HFFc6 (cell line): Measurements from ENCODE around the gene KRT75. TPM values are rescaled to one million over a fixed set of nuclear protein-coding genes. Genes with fewer than 3 reads are reported as not detected.

Experiments
- DNase-seq: peaks from one replicate; pipeline ENCODE4 v3.0.0-alpha.2; 2018
- H3K27ac Mint-ChIP-seq: 2 replicates; pipeline ENCODE4 v1.8.0; 2020; ENCODE audit warnings: mild to moderate bottlenecking, mixed read lengths
- H3K27me3 Mint-ChIP-seq: 2 replicates; pipeline ENCODE4 v1.8.0; 2021; ENCODE audit warnings: mild to moderate bottlenecking, moderate library complexity, mixed read lengths; ENCODE audit not compliant: insufficient read depth
- H3K36me3 Mint-ChIP-seq: 2 replicates; pipeline ENCODE4 v1.8.0; 2021; ENCODE audit warnings: low read depth, mixed read lengths
- H3K4me1 Mint-ChIP-seq: 2 replicates; pipeline ENCODE4 v1.8.0; 2020; ENCODE audit warnings: low read depth, mixed read lengths
- H3K4me3 Mint-ChIP-seq: 2 replicates; pipeline ENCODE4 v1.8.0; 2020; ENCODE audit warnings: mild to moderate bottlenecking, moderate library complexity, mixed read lengths
- H3K9me3 Mint-ChIP-seq: 2 replicates; pipeline ENCODE4 v1.8.0; 2020; ENCODE audit warnings: mild to moderate bottlenecking, mixed read lengths
- total RNA-seq, 6 experiments: library from RNA; stranded (reverse); fragmentation: NEBNext Ultra II Directional; extraction: Animal tissue kit (Norgen Biotek cat#: 25700); gene quantifications; 2 replicates in 1 of 6; 3 replicates in 5 of 6; pipeline ENCODE4 v1.2.3, GENCODE V29; 2021
- TF ChIP-seq, protein P1 (sequence below): fragments of 200-600 bp; sonication (generic); IDR thresholded peaks from 2 replicates; pipeline ENCODE4 v1.5.0; 2021; ENCODE audit warnings: antibody characterized with exemption, mild to moderate bottlenecking

KRT75 gene
- total RNA-seq, 6 experiments from 2014 or later: not detected

DNA sequence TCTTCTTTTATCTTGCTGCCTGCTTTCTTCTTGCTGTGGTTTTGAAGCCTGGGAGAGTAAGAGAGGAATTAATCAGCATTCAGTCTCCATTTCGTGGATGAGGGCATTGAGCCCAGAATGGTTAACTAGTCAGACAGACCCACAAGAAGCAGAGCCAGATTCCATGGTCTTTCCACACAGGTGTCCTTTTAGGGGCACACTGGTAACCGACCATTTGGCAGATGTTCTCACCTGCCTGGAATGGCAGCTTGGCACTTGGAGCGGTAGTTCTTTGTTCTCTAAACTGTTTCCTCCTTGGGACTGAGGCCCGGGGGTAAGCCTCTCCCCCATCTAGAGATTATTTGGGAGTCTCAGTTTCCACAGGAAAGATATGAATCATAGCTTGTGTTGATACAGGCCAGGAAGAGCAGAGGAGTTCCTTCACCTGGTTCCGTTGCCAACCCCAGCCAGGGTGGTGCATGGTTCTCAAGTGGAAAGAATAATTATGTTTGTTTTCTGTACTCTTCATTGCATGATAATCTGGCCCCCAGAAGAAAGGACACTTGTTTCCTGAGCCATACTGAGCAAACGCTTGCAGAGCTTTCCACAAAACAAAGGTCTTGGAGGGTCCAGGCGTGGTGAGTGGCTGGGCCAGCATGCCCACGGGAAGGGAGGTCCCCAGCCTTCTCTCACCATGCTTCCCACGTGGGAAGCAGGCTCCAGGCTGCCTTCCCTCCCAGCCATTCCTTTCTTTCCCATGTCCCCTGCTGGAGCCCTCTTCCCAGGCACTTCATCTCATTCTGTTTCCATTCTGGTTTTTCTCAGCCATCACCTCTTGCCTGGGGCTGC lies 2.0 kb upstream of the KRT75 start:
- Mint-ChIP-seq H3K27me3 (peaks cover 23% of the 10 kb centered on the region), H3K36me3 (no peaks in the 10 kb centered on the region), H3K4me1 (peaks cover 40% of the 10 kb centered on the region), H3K4me3 (no peak overlapping the region), H3K9me3 (no peaks in the 10 kb centered on the region), H3K27ac (no peak overlapping the region)
- TF ChIP-seq, protein P1, sequence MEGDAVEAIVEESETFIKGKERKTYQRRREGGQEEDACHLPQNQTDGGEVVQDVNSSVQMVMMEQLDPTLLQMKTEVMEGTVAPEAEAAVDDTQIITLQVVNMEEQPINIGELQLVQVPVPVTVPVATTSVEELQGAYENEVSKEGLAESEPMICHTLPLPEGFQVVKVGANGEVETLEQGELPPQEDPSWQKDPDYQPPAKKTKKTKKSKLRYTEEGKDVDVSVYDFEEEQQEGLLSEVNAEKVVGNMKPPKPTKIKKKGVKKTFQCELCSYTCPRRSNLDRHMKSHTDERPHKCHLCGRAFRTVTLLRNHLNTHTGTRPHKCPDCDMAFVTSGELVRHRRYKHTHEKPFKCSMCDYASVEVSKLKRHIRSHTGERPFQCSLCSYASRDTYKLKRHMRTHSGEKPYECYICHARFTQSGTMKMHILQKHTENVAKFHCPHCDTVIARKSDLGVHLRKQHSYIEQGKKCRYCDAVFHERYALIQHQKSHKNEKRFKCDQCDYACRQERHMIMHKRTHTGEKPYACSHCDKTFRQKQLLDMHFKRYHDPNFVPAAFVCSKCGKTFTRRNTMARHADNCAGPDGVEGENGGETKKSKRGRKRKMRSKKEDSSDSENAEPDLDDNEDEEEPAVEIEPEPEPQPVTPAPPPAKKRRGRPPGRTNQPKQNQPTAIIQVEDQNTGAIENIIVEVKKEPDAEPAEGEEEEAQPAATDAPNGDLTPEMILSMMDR: no peak
- no peak for DNase-seq

- H3K9me3 Mint-ChIP-seq: no peaks in the 10 kb centered on the region
- H3K27me3 Mint-ChIP-seq: peaks cover 28% of the 10 kb centered on the region
- TF ChIP-seq, protein P1: no peak
- H3K4me1 Mint-ChIP-seq: peaks cover 34% of the 10 kb centered on the region
- no peak for DNase-seq
- no peaks in the 10 kb centered on the region for H3K36me3 Mint-ChIP-seq
- H3K4me3 Mint-ChIP-seq: no peak overlapping the region
- H3K27ac Mint-ChIP-seq: no peak overlapping the region
These were observed 1.5 kb upstream of the KRT75 start for GRCh38 chr12:52435659-52435999.

- H3K27me3 Mint-ChIP-seq: peaks cover 28% of the 10 kb centered on the region
- no peaks in the 10 kb centered on the region for H3K9me3 Mint-ChIP-seq
- TF ChIP-seq, protein P1: no peak
- DNase-seq: peak; percentile 4
- no peak overlapping the region for H3K4me3 Mint-ChIP-seq
- H3K36me3 Mint-ChIP-seq: no peaks in the 10 kb centered on the region
- H3K27ac Mint-ChIP-seq: no peak overlapping the region
- peaks cover 27% of the 10 kb centered on the region for H3K4me1 Mint-ChIP-seq
These were observed 774 bp upstream of the KRT75 start for GRCh38 chr12:52434760-52435530.

- Mint-ChIP-seq H3K36me3 (no peaks in the 10 kb centered on the region), H3K27me3 (peaks cover 40% of the 10 kb centered on the region), H3K4me3 (no peak overlapping the region), H3K4me1 (peaks cover 24% of the 10 kb centered on the region), H3K27ac (no peak overlapping the region), H3K9me3 (no peaks in the 10 kb centered on the region)
- TF ChIP-seq, protein P1: no peak
- no peak for DNase-seq
These were observed 580 bp downstream of the KRT75 start for GRCh38 chr12:52433501-52434080.

DNA sequence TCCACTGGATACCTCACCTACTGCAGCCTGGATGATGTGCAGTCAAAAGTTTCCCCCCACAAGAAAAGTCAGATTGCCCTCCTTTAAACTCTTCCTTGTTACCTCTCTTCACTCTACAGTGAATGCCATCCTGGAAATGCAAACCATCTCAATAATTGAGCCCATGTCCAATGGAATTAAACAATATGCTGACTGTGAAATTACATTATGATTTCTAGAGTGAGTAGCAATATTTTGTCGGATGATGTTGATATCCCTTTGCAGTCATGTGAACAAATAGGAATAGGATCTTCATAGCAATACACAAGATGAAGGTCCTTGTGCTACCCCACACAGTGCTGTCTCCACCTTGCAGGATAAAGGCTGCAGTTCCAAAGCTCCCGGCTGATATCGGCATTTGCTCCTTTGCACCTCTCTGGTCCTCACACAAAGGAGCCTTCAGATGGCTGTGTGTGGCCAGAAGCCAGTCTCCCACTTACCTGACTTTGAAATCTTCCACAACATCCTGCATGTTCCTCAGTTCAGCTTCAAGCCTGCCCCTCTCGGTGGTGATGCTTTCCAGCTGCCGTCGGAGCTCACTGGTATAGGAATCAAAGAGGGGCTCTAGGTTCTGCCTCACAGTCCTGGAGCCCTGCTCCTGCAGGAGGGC lies 1.5 kb downstream of the KRT75 start:
- Mint-ChIP-seq H3K9me3 (no peaks in the 10 kb centered on the region), H3K4me3 (no peak overlapping the region), H3K27me3 (peaks cover 46% of the 10 kb centered on the region), H3K4me1 (peaks cover 24% of the 10 kb centered on the region), H3K27ac (no peak overlapping the region), H3K36me3 (no peaks in the 10 kb centered on the region)
- TF ChIP-seq, protein P1: no peak
- DNase-seq: no peak
